Upper lobe of right lung (tissue), 1 donor: Measurements from ENCODE around the gene IGSF3. TPM values are rescaled to one million over a fixed set of nuclear protein-coding genes. Genes with fewer than 3 reads are reported as not detected.
A peak's percentile ranks its signal among the peaks of the same experiment; 100 is the strongest.
"Not testable (repeated sequence)": the region's sequence is repeated elsewhere in the genome, so short reads cannot be mapped to it uniquely, and the experiment has no call there.

ENCODE experiments used
- ATAC-seq: fragments of 200-7000 bp; cut with Tn5 transposase; one replicate; pipeline ENCODE4 v1.9.1; 2020; ENCODE audit warnings: mild to moderate bottlenecking, moderate library complexity
- DNase-seq: peaks from one replicate; pipeline ENCODE4 v3.0.0-alpha.2; 2020
- H3K27ac ChIP-seq: fragments of 200-600 bp; one replicate; pipeline ENCODE4 v1.8.0; 2022
- H3K27me3 ChIP-seq: fragments of 200-600 bp; one replicate; pipeline ENCODE4 v1.8.0; 2022; ENCODE audit warnings: mild to moderate bottlenecking
- H3K36me3 ChIP-seq: fragments of 200-600 bp; one replicate; pipeline ENCODE4 v1.8.0; 2022
- H3K4me1 ChIP-seq: fragments of 200-600 bp; one replicate; pipeline ENCODE4 v1.8.0; 2022
- H3K4me3 ChIP-seq: fragments of 200-600 bp; one replicate; pipeline ENCODE4 v1.8.0; 2022; ENCODE audit warnings: mild to moderate bottlenecking
- H3K9me3 ChIP-seq: fragments of 200-600 bp; one replicate; pipeline ENCODE4 v1.8.0; 2022
- intact Hi-C: fragments of 100-400 bp; cut with DNase I; formaldehyde crosslinking; loops from one replicate; pipeline ENCODE4 v1.11.0; 2022
- total RNA-seq: library from RNA; stranded (reverse); fragmentation: NEBNext Ultra II Directional; extraction: Animal tissue kit (Norgen Biotek cat#: 25700); gene quantifications from one replicate; pipeline ENCODE4 v1.2.1, GENCODE V29; 2021
- TF ChIP-seq, protein P1 (sequence below): fragments of 200-600 bp; IDR thresholded peaks from one replicate; pipeline ENCODE4 v1.8.0; 2022; ENCODE audit warnings: antibody characterized with exemption
- donor health status: DM: no; HTN: yes; CAD: no; lungs with severe emphysema.

The IGSF3 gene
- total RNA-seq, 1 donor from 2014 or later = 20.1 TPM

DNA sequence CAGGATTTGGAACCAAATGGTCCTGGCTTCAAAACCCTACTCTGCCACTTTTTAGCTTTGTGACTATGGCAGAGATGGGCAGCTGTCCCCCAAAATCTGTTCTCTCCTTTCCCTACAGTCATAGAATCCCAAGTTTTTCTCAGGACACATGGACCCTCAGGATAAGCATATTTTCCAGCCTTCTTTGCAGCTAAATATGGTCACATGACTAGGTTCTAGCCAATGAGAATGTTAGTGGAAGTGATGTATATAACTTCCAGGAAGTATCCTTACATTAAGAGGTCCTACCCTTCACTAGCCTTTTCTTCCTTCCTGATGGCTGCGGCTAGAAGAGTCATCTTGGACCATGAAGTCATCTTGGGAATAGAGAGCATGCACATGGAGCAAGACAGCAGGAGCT, 5.9 kb downstream of the IGSF3 start:
- H3K27ac ChIP-seq = no peak overlapping the region
- intact Hi-C loops = no loop called here
- H3K4me3 ChIP-seq = no peak overlapping the region
- ATAC-seq (no peak), DNase-seq (no peak)
- H3K9me3 ChIP-seq = no peaks in the 10 kb centered on the region
- TF ChIP-seq, protein P1, sequence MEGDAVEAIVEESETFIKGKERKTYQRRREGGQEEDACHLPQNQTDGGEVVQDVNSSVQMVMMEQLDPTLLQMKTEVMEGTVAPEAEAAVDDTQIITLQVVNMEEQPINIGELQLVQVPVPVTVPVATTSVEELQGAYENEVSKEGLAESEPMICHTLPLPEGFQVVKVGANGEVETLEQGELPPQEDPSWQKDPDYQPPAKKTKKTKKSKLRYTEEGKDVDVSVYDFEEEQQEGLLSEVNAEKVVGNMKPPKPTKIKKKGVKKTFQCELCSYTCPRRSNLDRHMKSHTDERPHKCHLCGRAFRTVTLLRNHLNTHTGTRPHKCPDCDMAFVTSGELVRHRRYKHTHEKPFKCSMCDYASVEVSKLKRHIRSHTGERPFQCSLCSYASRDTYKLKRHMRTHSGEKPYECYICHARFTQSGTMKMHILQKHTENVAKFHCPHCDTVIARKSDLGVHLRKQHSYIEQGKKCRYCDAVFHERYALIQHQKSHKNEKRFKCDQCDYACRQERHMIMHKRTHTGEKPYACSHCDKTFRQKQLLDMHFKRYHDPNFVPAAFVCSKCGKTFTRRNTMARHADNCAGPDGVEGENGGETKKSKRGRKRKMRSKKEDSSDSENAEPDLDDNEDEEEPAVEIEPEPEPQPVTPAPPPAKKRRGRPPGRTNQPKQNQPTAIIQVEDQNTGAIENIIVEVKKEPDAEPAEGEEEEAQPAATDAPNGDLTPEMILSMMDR = no peak
- peaks cover 9% of the 10 kb centered on the region for H3K27me3 ChIP-seq
- H3K36me3 ChIP-seq = no peaks in the 10 kb centered on the region
- peaks cover 5% of the 10 kb centered on the region for H3K4me1 ChIP-seq

DNA sequence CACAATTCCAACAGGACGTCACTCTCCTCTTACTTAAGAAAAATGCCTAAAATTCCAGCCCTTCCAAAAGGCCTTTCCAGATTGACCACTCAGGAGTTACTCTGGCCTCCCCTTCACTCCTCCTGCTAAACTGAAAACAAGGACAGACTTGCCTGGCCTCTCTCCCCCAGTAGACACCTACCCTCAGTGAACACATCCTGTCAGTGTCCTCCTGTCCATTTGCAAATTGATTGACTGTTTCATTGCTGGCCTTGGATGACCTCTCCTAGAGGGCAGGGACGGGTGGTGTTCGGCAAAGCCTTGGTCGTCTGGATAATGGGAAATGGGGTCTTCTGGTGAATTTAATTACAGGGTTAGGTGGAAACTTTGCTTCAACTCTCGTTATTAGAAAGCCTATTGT, 8.9 kb downstream of the IGSF3 start:
- H3K36me3 ChIP-seq, H3K27ac ChIP-seq, H3K9me3 ChIP-seq, DNase-seq, H3K27me3 ChIP-seq, H3K4me1 ChIP-seq, ATAC-seq, H3K4me3 ChIP-seq, intact Hi-C loops: not testable (repeated sequence)

DNA sequence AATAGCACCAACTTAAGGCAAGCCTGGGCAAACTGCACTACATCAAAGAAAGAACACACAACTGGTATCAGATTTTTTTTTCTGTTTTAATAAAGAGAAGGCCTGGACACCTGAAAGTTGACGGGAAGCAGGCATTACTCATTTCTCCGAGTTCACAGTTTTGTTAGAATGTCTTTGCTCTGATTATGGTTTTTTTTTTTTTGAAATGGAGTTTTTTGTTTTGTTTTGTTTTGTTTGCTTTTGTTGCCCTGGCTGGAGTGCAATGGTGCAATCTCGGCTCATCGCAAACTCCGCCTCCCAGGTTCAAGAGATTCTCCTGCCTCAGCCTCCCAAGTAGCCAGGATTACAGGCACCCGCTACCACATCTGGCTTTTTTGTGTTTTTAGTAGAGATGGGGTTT, 9.7 kb downstream of the IGSF3 start:
- H3K4me3 ChIP-seq = not testable (repeated sequence)

DNA sequence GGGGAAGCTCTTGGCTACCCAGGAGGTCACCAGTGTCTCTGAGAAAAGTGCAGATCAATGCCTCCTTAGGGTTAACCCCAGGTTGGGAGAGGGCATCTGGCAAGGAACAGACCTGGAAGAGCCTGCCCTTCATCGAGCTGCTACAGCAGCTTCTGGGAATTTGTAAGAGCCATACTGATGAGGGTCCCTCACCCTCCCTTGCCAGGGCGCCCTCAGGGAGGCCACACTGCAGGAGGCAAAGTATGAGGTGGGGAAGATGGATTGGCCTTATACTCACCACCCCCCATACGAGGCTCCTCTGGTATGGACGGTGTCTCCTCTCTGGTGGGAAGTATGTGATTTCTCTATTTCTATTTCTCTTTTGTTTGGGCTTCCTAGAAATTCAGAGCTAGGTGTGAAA, 13.2 kb downstream of the IGSF3 start:
- TF ChIP-seq, protein P1 = no peak
- no peaks in the 10 kb centered on the region for H3K9me3 ChIP-seq
- no peaks in the 10 kb centered on the region for H3K27me3 ChIP-seq
- no peak overlapping the region for H3K27ac ChIP-seq
- H3K4me1 ChIP-seq = no peaks in the 10 kb centered on the region
- ATAC-seq (no peak), DNase-seq (no peak)
- intact Hi-C loops = no loop called here
- no peaks in the 10 kb centered on the region for H3K36me3 ChIP-seq
- H3K4me3 ChIP-seq = no peak overlapping the region

More for the DNA sequence above, 9.7 kb downstream of the IGSF3 start:
- H3K9me3 ChIP-seq, intact Hi-C loops, H3K4me1 ChIP-seq, H3K36me3 ChIP-seq, ATAC-seq, H3K27ac ChIP-seq, H3K27me3 ChIP-seq, DNase-seq: not testable (repeated sequence)

DNA sequence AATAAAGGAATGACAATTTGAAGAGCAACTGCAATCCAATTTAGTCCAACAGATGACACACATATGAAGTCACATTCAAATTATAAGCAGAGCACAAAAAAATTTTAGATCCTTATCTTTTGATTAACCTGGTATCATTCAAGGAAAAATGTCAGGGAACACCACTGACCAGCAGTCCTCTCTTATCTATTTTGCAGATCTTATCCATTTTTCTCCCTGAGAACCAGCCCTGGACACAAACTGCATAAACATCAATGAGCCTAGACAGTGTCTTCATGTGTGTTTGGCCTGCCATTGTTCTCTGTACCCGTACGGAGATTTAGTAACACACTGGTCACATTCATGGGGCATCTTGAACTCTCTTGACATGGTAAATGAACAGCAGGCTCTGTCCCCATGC, 14.9 kb downstream of the IGSF3 start:
- H3K4me1 ChIP-seq, ATAC-seq, H3K27ac ChIP-seq, H3K9me3 ChIP-seq, H3K4me3 ChIP-seq, H3K36me3 ChIP-seq, DNase-seq, H3K27me3 ChIP-seq, intact Hi-C loops: not testable (repeated sequence)

DNA sequence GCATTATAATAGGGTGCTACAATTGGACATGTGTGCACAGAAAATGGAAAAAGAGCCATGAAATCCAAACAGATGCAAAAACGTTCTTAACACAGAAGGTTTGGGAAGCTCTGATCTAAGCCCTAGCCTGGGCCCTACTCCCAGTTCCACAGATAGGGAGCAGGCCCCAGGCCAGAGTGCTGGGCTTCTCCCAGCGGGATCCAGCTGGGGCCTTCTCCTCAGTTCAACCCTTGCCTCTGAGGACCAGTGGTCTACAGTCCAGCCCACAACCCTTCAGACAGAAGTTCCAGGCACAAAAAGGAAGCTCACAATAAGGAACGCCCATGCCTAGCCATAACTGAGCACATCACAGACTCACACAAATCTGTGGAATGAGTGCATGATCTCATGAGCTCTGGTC, 16.8 kb downstream of the IGSF3 start:
- ATAC-seq, H3K4me1 ChIP-seq, H3K36me3 ChIP-seq, H3K27me3 ChIP-seq, intact Hi-C loops, H3K9me3 ChIP-seq, H3K4me3 ChIP-seq, H3K27ac ChIP-seq, DNase-seq: not testable (repeated sequence)

DNA sequence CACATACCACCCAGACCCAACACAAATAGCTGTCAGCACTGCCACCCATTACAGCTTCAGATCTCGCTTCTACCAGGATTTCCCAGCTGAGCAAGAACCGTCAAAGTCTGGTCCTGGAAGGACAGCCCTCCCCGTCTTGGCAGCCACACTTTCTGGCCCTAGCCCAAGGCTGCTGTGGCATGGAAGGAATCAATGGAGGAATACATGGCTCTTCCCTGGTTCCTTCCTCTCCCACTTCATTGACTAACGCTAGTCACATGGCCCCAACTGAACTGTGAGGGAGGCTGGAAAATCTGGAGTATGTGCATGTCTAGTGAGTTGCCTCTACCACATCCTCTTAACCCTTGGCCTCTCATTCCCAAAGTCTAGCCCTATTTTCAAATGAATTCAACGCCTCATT, 18.5 kb downstream of the IGSF3 start:
- H3K4me3 ChIP-seq, H3K9me3 ChIP-seq, DNase-seq, ATAC-seq, H3K27ac ChIP-seq, intact Hi-C loops, H3K27me3 ChIP-seq, H3K4me1 ChIP-seq, H3K36me3 ChIP-seq: not testable (repeated sequence)

DNA sequence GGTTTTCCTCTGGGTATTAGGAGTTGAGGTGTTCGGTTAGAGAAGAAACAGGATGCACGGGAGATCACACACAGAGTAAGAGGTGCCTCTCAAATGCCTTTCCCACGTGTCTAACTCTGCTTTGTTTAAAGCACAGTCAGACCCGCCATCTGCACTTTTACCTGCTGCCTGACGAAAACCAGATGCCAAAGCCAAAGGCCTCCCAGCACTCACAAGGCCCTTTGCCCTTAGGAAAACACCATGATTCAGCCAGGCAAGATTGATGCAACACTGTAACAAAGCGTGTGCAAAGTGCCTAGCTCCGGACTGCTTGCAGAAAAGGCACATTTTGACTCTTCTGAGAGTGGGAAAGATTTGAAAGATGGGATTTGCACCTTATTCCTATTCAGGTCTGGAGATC, 19.2 kb downstream of the IGSF3 start:
- H3K4me1 ChIP-seq, H3K27ac ChIP-seq, H3K4me3 ChIP-seq, H3K9me3 ChIP-seq, intact Hi-C loops, ATAC-seq, H3K27me3 ChIP-seq, H3K36me3 ChIP-seq, DNase-seq: not testable (repeated sequence)

DNA sequence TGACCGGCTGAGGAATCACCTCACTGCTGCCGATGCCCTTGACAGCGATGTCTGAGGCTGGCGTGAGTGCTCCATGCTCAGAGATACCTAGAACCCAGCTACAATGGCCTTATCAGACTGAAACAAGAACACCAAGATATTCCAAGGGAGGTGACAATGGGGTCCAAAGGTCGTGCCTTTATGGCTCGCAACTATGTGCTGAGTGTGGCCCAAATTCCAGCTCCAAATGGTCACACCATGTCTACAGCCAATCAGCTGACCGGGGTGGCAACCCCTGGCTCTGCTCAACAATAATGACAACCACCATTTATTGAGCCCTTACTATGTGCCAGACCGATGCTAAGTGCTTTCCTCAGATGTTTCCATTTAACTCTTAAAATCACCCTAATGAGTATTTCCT, 20.3 kb downstream of the IGSF3 start:
- H3K4me1 ChIP-seq, DNase-seq, H3K4me3 ChIP-seq, H3K27ac ChIP-seq, ATAC-seq, intact Hi-C loops, H3K9me3 ChIP-seq, H3K36me3 ChIP-seq, H3K27me3 ChIP-seq: not testable (repeated sequence)

DNA sequence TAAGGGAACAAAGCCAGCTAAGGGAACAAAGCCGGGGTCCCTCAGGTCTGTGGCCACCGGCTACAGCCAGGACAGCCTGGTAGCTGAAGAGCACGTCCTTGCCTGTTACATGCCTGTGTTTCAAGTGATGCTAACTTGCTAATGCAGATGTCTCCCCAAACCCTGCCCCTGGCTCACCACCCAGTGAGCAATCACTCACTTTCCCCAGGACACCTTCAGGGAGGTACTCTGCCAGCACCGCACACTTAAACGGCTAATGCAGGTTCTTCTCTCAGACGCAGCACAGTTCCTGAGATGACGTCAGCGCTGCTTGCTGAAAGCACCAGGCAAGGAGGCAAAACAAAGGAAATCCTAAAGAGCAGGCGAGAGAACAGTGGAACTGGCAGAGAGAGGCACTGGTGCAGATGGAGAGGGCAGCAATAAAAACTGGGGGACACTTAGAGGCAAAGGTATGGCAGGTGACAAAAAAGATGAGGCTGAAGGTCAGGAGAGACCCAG, 20.8 kb downstream of the IGSF3 start:
- peak; percentile 74 for DNase-seq
- H3K4me1 ChIP-seq, H3K36me3 ChIP-seq, H3K9me3 ChIP-seq, H3K4me3 ChIP-seq, H3K27ac ChIP-seq, intact Hi-C loops, ATAC-seq, H3K27me3 ChIP-seq: not testable (repeated sequence)

DNA sequence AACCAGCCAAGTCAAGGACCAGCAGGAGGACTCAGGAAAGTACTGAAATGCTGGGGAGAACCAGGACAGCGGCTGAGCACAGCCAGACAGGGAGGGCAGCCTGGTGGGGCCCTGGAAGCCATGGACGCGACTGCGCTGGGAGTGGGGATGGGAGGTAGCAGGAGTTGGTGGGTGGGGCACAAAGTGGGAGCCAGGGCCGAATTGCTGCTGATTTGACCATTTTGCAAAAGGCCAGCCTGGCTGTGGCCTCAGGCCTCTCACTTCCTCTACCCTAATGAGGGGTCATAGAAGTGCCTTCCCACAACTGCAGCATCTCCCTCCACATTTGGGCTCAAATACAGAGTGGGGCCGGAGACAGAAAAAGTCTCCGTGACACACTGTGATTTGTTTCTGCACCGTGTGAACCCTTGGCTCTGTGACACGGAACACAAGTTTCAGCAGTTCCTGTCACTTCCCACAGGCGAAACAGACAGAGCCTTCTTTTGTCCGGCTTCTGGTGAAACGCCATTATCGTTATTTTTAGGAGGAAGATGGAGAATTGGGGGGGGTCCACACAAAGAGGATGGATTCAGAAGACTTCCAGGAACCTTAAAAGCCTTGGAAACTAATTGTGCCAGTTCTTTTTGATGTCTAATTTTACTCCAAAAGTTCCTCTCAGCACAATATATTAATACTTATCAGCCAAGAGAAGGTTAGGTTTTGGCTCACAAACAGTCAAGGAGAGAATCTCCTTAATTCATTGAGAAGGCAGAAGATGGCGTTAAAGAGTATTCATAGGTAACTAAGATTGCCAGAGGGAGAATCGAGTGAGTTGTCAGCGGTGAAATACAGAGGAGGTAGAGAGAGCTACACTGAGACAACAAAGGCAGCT, 21.5 kb downstream of the IGSF3 start:
- H3K27ac ChIP-seq, H3K4me3 ChIP-seq, H3K4me1 ChIP-seq, ATAC-seq, H3K36me3 ChIP-seq, intact Hi-C loops, DNase-seq, H3K27me3 ChIP-seq, H3K9me3 ChIP-seq: not testable (repeated sequence)

DNA sequence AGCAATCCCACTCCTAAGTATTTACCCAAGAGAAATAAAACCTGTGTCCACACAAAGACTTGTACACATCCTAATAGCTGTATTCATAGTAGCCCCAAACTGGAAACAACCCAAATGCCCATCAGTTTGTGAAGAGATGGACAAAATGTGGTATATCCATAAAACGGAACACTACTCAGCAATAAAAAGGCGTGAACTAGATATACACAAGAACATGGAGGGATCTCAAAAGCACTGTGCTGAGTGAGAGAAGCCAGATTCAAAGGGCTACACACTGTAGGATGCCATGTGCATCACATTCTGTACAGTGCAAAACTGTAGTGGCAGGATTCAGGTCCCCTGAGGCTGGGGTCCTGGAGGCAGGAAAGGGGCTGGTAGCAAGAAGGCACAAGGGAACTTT, 22.5 kb downstream of the IGSF3 start:
- intact Hi-C loops, H3K4me3 ChIP-seq, H3K9me3 ChIP-seq, H3K36me3 ChIP-seq, H3K27me3 ChIP-seq, H3K27ac ChIP-seq, ATAC-seq, DNase-seq, H3K4me1 ChIP-seq: not testable (repeated sequence)
